KG1 (cell line): ENCODE results near the gene BMPER.
"Not testable (repeated sequence)": the region's sequence is repeated elsewhere in the genome, so short reads cannot be mapped to it uniquely, and the experiment has no call there.

Source experiments
- DNase-seq: peaks from one replicate; lab custom pipeline; 2025; lab: John Stamatoyannopoulos, UW

Gene BMPER

GRCh38 chr7:34138483-34138882 lies 233.1 kb downstream of the BMPER start:
- no peak for DNase-seq

DNA sequence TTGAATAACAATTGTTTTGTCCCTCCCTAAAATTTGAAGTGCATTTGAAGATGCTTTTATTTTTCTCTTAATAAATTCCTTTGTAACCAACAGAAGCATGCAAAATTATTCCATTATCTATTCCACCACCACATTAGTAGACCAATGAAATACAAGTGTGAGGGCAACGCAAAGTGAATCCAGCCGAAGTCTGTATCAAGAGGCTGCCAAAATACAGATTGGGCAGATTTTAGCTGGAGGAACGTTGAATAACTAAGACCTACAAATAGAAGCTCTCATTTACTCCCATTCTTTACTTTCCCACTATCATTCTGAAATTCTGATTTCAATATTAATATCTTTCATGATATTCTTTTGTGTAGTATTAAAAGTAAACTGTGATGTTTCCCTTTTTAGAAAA lies 233.7 kb downstream of the BMPER start:
- DNase-seq: no peak

- DNase-seq: no peak
Measured at GRCh38 chr7:34140066-34140465, 234.7 kb downstream of the BMPER start.

GRCh38 chr7:34143402-34143801 lies 238.1 kb downstream of the BMPER start:
- no peak for DNase-seq

GRCh38 chr7:34145603-34146002 lies 240.3 kb downstream of the BMPER start:
- DNase-seq: no peak

DNA sequence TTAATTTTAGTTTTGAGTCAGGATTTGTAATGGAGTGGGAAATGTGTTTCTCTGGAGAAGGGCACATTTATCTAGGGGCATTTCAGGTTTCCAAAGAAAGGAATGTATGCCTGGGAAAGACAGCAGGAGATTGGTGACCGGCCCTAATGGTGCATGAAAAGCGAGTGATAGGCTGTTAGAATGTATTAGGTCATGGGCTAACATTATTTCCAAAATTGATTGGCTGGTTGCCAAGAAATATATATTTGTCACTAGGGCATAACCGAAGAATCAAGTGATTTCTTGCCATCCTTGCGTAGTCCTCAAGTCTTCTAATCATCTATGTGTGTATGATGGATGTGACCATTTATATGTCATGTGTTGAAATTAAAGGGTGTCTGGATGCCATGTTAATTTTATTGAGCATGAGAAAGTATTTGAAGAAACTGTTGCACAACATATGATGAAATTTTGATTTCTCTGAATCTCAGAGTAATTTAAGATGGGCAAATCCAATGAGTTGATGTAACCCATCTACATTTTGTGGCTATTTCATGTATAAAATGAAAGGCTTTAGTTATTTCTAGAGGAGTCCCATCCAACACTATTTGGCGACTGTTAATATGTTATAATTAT lies 248.4 kb downstream of the BMPER start:
- DNase-seq: no peak

DNA sequence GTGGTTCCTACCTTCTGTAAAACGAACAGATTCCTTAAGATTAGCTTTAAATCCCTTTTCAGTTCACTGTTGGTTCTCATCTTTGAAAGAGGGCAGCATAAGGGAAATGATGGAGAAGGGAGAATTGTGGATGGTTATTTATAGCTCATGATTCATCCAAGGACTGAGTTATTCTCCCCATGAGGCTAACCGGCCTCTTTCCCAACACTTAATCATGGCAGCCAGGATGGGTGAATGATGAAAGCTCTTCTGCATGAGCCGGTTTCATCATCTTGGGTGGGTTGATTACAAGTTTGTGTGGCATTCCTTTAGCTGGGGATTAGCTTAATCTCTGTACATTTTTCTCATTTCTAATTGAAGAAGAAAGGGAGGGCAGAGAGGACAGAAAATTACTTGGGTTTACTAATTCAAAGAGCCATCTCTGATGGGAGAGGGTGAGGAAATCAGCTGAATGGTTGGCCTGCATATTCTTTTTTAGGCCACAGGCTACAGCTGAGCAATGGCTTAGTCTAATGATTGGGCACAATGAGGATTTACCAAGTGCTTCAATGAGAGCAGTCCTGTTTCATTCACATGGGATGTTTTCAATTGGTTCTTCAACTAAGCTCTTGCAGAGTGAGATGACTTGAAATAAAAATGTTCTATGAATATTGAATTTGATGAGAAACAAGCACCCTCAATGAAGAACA lies 250.0 kb downstream of the BMPER start:
- DNase-seq: no peak

- DNase-seq: no peak
Measured at GRCh38 chr7:34156336-34156735, 251.0 kb downstream of the BMPER start.

DNA sequence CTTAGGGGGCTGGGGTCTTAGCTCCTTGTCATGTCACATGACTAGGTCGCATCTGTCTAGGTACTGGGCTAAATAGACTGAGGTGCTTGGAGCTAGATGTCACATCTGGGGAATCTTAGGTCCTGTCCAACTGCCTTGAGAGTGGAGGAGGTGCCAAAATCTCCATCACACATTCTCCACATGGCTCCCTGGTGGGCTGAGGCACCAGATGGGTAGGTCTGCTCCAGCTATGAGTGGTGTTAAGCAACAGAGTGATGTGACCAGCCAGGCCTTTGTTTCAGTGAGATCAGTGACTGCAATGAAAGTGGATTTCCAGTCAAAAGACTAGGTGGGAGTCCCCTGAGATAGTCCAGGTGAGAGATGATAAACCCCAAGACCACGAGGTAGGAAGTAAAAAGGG lies 251.8 kb downstream of the BMPER start:
- no peak for DNase-seq

DNA sequence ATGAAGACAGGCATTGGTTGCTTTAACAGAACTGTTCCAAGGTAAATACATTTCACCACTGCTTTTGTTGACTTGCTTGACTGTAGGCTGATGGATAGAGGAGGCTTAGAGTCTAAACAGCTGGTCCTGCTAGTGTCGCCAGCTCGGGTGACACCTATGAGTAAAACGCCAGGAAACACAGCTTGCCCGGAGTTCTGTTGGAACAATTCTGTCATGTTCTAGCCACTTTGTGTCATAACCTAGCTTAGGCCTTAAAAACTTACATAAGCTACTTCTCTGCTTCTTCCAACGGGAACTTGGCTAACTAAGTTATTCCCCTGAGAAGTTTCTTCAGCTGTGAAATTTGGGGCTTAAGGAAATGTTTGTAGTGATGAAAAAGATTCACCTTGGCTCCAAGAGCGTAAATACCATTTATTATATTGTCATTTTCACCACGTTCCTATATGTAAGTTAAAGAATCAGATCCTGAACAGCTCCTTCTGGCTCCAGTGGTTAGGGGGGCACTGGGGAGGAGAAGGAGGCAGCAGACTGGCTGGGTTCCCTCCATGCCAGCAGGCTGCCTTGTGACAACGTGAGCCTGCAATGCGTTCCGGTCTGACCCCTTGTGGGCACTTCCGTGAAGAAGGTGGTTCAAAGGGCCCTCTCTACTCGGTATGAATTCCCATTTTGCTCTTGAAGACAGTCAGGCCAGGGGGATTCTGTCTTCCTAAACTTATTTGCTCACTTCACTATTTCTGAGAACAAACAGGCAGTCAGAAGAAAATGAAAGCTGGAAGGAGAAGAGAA lies 253.2 kb downstream of the BMPER start:
- DNase-seq: no peak

GRCh38 chr7:34160261-34160752 lies 255.0 kb downstream of the BMPER start:
- DNase-seq: no peak

DNA sequence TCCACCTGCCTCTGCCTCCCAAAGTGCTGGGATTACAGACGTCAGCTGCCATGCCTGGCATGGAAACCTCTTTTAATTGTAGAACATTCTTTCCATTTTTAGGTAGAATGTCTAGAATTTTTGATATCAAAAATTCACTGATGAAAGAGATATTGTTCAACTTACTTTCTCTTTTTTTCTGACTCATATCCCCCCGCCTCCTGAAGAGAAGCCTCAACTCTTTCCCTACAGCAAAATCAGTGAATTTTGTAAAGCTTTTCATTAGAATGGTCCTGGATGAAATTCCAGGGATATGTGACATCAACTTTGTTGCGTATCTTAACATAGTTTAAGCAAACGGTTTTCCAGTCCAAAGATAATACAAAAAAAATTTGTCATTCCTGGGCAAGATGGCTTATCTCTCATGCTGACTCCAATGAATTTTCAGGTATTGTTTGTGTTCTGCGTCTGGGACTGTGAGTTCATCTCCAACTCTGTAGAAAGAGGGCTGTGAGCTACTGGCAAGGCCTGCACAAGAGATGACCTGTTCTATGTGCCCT lies 256.8 kb downstream of the BMPER start:
- DNase-seq: no peak

- no peak for DNase-seq
Measured at GRCh38 chr7:34162677-34163076, 257.3 kb downstream of the BMPER start.

GRCh38 chr7:34163956-34164355 lies 258.6 kb downstream of the BMPER start:
- no peak for DNase-seq

DNA sequence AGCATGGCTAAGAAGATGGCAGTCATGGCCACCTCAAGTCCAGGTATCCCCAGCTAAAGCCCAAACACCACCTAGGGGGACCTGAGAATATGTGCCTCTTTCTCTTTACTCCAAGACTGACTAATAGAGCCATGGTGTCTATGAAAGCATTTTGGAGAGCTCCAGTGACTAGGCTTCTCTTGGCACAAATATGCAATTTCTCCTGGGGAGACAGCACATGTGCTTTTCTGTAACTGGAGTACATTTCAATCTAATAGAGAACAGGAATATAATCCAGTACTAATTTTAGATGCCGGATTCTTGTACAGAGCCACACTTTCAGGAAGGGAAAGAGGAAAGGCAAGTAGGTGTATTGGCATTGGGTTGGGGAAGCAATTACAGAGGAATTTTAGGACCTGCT lies 260.1 kb downstream of the BMPER start:
- DNase-seq: no peak

GRCh38 chr7:34165927-34166550 lies 260.7 kb downstream of the BMPER start:
- DNase-seq: no peak

DNA sequence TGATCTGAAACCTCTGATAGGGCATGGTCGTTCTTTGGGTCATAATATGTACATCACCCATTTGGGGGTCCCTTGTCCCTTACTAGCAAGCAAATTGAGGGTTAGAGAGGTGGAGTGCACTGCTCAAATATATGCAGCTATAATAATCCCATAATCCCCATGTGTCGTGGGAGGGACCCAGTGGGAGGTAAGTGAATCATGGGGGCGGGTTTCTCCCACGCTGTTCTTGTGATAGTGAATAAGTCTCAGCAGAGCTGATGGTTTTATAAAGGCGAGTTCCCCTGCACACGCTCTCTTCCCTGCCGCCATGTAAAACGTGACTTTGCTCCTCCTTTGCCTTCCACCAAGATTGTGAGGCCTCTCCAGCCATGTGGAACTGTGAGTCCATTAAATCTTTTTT lies 262.7 kb downstream of the BMPER start:
- no peak for DNase-seq

- not testable (repeated sequence) for DNase-seq
Measured at GRCh38 chr7:34174688-34175616, 269.6 kb downstream of the BMPER start.

DNA sequence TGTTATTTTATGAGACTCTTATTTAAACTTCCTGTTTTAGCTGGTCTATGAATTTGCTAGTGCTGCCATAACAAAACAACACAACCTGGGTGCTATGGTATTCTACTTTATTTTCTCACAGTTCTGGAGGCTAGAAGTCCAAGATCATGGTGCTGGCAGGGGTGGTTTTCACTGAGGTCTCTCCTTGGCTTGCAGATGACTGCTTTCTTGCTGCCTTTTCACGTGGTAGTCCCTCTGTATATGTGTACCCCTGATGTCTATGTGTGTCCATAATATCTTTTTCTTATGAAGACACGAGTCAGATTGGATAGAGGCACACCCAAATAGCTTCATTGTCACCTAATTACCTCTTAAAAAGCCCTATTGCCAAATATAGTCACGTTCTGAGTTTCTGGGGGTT lies 270.5 kb downstream of the BMPER start:
- no peak for DNase-seq

DNA sequence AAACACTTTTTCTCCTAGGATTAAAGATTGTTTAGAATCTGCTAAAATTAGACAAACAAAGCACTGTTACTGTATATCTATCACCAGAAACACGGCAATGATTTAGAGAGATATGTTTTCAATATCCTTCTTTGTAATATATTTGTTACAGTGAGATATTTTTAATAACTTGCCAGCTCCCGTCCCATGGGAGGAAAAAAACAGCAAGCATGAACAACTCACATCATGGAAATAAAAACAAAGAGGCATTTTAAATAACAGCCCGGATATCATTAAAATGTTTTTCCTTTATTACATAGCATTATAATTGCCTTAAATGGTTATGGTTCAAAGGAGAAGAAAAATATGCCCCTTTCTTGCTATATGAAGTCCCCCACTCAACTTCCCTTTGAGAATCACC lies 272.1 kb downstream of the BMPER start:
- no peak for DNase-seq

- no peak for DNase-seq
Measured at GRCh38 chr7:34181271-34181958, 276.1 kb downstream of the BMPER start.
